Sigmoid colon (tissue), 7 donors: ENCODE data around the gene CFAP99. TPM values are rescaled to one million over a fixed set of nuclear protein-coding genes. Genes with fewer than 3 reads are reported as not detected.

Source experiments
- DNase-seq: peaks from one replicate; pipeline ENCODE4 v3.0.0-alpha.2; 2019
- H3K27ac ChIP-seq, 4 donors: fragments of 200-600 bp; sonication (generic); one replicate each; pipeline ENCODE4 v1.5.1; 2016 to 2019; ENCODE audit warnings: mild to moderate bottlenecking in 1 of 4
- H3K27me3 ChIP-seq, 3 donors: fragments of 200-600 bp; sonication (generic); one replicate each; pipeline ENCODE4 v1.5.1; 2019; ENCODE audit warnings: mild to moderate bottlenecking in 1 of 3
- H3K36me3 ChIP-seq, 4 donors: fragments of 200-600 bp; sonication (generic); one replicate each; pipeline ENCODE4 v1.5.1; 2016 to 2019
- H3K4me1 ChIP-seq, 4 donors: fragments of 200-600 bp; sonication (generic); one replicate each; pipeline ENCODE4 v1.5.1; 2017 to 2019
- H3K4me3 ChIP-seq, 4 donors: fragments of 200-600 bp; sonication (generic); one replicate each; pipeline ENCODE4 v1.5.1; 2017 to 2019; ENCODE audit warnings: mild to moderate bottlenecking in 2 of 4, moderate library complexity in 1 of 4
- H3K9me3 ChIP-seq, 4 donors: fragments of 200-600 bp in 3 of 4; sonication (generic) in 3 of 4; one replicate each; pipeline versions ENCODE4 v1.5.1 to v1.6.1; 2013 to 2019
- EP300 ChIP-seq, 4 donors: sonication (generic); formaldehyde crosslinking; IDR thresholded peaks; one replicate each; pipeline ENCODE4 v1.6.1; 2017; ENCODE audit warnings: antibody characterized with exemption in 4 of 4
- POLR2A ChIP-seq, 2 donors: fragments of 450-650 bp; IDR thresholded peaks; one replicate each; pipeline ENCODE4 v1.6.1; 2016; ENCODE audit warnings: antibody characterized with exemption in 2 of 2, mild to moderate bottlenecking in 2 of 2, moderate library complexity in 2 of 2
- POLR2AphosphoS5 ChIP-seq, 4 donors: sonication (generic); formaldehyde crosslinking; IDR thresholded peaks; one replicate each; pipeline ENCODE4 v1.6.1; 2017; ENCODE audit warnings: antibody characterized with exemption in 4 of 4
- WGBS, 2 donors: extraction: QIAGEN DNeasy Blood & Tissue Kit; methylation state at CpG; one replicate each; pipeline ENCODE4 v1.1.7; 2013; 5-methylcytosine and 5-hydroxymethylcytosine counted together
- intact Hi-C: fragments of 100-400 bp; cut with DNase I; formaldehyde crosslinking; loops from one replicate; pipeline ENCODE4 v1.15.1; 2023
- polyA plus RNA-seq, 3 donors: library from polyadenylated mRNA; stranded (reverse); fragments of 200-250 nt; gene quantifications; one replicate each; pipeline ENCODE4 v1.2.3, GENCODE V29; 2013
- total RNA-seq, 4 donors: library from RNA; depleted of rRNA; stranded (reverse); fragments of >200 nt; gene quantifications; one replicate each; pipeline ENCODE4 v1.1.0, GENCODE V29; 2016
- TF ChIP-seq, protein P1 (sequence below), 4 experiments: fragments of 450-650 bp in 3 of 4; fragments of 200-600 bp in 1 of 4; IDR thresholded peaks; one replicate each; pipeline ENCODE4 v1.5.1; 2016 to 2019; ENCODE audit warnings: antibody characterized with exemption in 4 of 4, mild to moderate bottlenecking in 3 of 4, moderate library complexity in 2 of 4
- donor health status: healthy with polysubstance abuse.
- donor health status: Bipolar disorder and iron deficiency.
- donor health status: healthy.

CFAP99 gene
- total and polyA plus RNA-seq, 7 donors: 0.58 TPM; not detected in 6

GRCh38 chr4:2459589-2460349 lies 41.0 kb downstream of the CFAP99 start:
- H3K27ac ChIP-seq: no peak overlapping the region
- 94 to 95% methylated on average over 19 of the region's 19 CpGs for WGBS, 2 donors
- no peaks in the 10 kb centered on the region for H3K36me3 ChIP-seq
- TF ChIP-seq POLR2A (IDR thresholded peaks at IDR 0.05) (no peak), POLR2AphosphoS5 (IDR thresholded peaks at IDR 0.05) (no peak), EP300 (IDR thresholded peaks at IDR 0.05) (no peak)
- TF ChIP-seq, protein P1, sequence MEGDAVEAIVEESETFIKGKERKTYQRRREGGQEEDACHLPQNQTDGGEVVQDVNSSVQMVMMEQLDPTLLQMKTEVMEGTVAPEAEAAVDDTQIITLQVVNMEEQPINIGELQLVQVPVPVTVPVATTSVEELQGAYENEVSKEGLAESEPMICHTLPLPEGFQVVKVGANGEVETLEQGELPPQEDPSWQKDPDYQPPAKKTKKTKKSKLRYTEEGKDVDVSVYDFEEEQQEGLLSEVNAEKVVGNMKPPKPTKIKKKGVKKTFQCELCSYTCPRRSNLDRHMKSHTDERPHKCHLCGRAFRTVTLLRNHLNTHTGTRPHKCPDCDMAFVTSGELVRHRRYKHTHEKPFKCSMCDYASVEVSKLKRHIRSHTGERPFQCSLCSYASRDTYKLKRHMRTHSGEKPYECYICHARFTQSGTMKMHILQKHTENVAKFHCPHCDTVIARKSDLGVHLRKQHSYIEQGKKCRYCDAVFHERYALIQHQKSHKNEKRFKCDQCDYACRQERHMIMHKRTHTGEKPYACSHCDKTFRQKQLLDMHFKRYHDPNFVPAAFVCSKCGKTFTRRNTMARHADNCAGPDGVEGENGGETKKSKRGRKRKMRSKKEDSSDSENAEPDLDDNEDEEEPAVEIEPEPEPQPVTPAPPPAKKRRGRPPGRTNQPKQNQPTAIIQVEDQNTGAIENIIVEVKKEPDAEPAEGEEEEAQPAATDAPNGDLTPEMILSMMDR (IDR thresholded peaks at IDR 0.05): no peak
- no peak for DNase-seq
- no peaks in the 10 kb centered on the region for H3K9me3 ChIP-seq
- peaks cover 0 to 18% (median 14%) of the 10 kb centered on the region in 4 donors for H3K4me1 ChIP-seq
- no peak overlapping the region for H3K4me3 ChIP-seq
- intact Hi-C loops: loop anchor here (5.0 kb wide), 2 partner anchors 217 to 237 kb away; partner anchors contain the start of genes HAUS3 and POLN
- H3K27me3 ChIP-seq: no peaks in the 10 kb centered on the region

DNA sequence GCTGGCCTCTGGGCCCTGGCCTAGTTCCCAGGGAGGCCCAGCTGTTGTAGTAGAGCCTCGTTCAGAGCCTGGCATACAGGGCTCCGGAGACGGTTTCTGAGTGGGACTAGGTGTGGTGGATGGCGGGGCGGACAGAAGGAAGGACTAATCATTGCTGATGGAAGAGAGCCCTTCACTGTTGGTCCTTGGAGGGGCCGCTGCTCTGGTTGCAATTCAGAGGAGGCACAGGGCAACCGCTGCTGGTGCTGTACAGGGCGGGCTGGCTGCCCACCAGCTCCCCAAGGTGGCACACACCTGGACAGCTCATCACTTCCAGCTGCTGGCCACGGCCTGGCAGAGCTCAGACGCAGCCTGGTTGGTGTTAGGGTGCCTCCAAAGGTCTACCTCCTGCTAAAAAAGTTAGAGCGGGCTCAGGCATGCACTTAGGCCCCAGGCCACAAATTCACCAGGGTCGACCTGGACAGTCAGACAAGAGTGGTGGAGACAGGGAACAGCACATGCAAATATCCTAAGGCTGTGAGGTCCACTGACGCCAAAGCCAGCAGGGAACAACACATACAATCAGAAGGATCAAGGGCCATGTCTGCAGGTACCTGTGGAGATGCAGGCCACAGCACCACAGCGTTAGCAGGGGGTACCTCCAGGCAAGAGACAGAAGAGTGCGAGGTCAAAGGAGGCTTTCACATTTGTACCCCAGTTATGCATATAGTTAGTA lies 42.6 kb downstream of the CFAP99 start:
- H3K4me1 ChIP-seq: peaks cover 0 to 18% (median 14%) of the 10 kb centered on the region in 4 donors
- H3K4me3 ChIP-seq: no peak overlapping the region
- DNase-seq: no peak

GRCh38 chr4:2462218-2462991 lies 43.6 kb downstream of the CFAP99 start:
- Histone ChIP-seq H3K4me3 (peak overlapping the region; percentile 31 to 60 (median 58)), H3K9me3 (no peaks in the 10 kb centered on the region), H3K4me1 (peaks cover 0 to 21% (median 16%) of the 10 kb centered on the region in 4 donors), H3K27me3 (no peaks in the 10 kb centered on the region), H3K36me3 (no peaks in the 10 kb centered on the region), H3K27ac (peak overlapping the region; percentile 70 to 81 (median 76))
- peak; percentile 85 for DNase-seq
- TF ChIP-seq, protein P1 (IDR thresholded peaks at IDR 0.05): peak in 1 of 4 experiments; percentile 66
- TF ChIP-seq EP300 (IDR thresholded peaks at IDR 0.05): no peak
- WGBS, 2 donors: 6% methylated on average over 99 of the region's 99 CpGs
- intact Hi-C loops: loop anchor here (5.0 kb wide), 2 partner anchors 220 to 240 kb away; partner anchors contain the start of genes HAUS3 and POLN

More for the DNA sequence above, 42.6 kb downstream of the CFAP99 start:
- Histone ChIP-seq H3K36me3 (no peaks in the 10 kb centered on the region), H3K27me3 (no peaks in the 10 kb centered on the region), H3K27ac (no peak overlapping the region), H3K9me3 (no peaks in the 10 kb centered on the region)
- WGBS, 2 donors: 87% methylated on average over 15 of the region's 15 CpGs
- no peak for TF ChIP-seq POLR2A (IDR thresholded peaks at IDR 0.05)
- TF ChIP-seq EP300 (IDR thresholded peaks at IDR 0.05): no peak
- no peak for TF ChIP-seq POLR2AphosphoS5 (IDR thresholded peaks at IDR 0.05)
- TF ChIP-seq, protein P1 (IDR thresholded peaks at IDR 0.05): no peak
- intact Hi-C loops: loop anchor here (5.0 kb wide), 2 partner anchors 219 to 239 kb away; partner anchors contain the start of genes HAUS3 and POLN

GRCh38 chr4:2462992-2463762 lies 44.4 kb downstream of the CFAP99 start:
- H3K27me3 ChIP-seq: no peaks in the 10 kb centered on the region
- H3K4me1 ChIP-seq: peaks cover 0 to 28% (median 23%) of the 10 kb centered on the region in 4 donors
- no peaks in the 10 kb centered on the region for H3K36me3 ChIP-seq
- no peak for DNase-seq
- H3K27ac ChIP-seq: peak overlapping the region; percentile 70 to 81 (median 76)
- peak overlapping the region in 3 of 4 donors; percentile 56 to 60 (median 60) for H3K4me3 ChIP-seq
- TF ChIP-seq, protein P1 (IDR thresholded peaks at IDR 0.05): peak in 1 of 4 experiments; percentile 17
- TF ChIP-seq POLR2A (IDR thresholded peaks at IDR 0.05): no peak
- WGBS, 2 donors: 38% methylated on average over 35 of the region's 35 CpGs
- intact Hi-C loops: loop anchor here (5.0 kb wide), 2 partner anchors 221 to 241 kb away; partner anchors contain the start of genes HAUS3 and POLN
- no peaks in the 10 kb centered on the region for H3K9me3 ChIP-seq
